ENCODE data around the gene HOXB13. TPM values are rescaled to one million over a fixed set of nuclear protein-coding genes. Genes with fewer than 3 reads are reported as not detected.
A peak's percentile ranks its signal among the peaks of the same experiment; 100 is the strongest.

HOXB13 gene
- total and polyA plus RNA-seq, 2 of the 13 experiments (the other 11 are each of a cell fraction or from before 2014, with no cell fraction given), result not detected

DNA sequence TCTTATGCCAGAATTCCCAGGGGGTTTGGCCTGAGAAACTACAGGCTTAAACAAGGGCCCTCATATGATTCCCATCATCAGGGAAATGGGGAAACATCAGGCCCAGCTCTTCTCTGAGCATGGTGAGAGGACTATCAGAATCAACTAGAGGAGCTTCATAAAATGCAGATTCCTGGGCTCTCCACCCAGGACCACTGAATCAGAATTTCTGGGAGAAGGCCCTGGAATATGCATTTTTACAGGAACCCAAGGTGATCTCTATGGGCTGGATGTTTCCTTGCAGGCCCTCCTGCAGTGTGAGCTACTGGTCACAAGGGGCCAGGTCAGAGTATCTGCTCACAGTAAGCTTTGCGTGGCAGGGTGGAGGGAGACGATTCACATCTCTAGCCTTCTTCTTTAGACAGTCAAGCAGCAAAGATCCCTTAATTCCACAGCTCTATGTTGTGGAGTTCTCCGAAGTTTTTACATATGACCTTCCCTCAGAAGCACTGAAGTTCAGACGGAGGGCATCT lies 38.8 kb upstream of the HOXB13 start:
- DNase-seq (ENCODE audit: low spot score), result no peak
- no peak overlapping the region for H3K4me2 ChIP-seq (ENCODE audit: low read depth, low read length)
- TF ChIP-seq ZNF124 (CRISPR knock-in tag; IDR thresholded peaks at IDR 0.05) (no peak), RXRA (CRISPR knock-in tag; IDR thresholded peaks at IDR 0.05) (no peak)
- in situ Hi-C loops (cut with HindIII; ENCODE audit: extremely low pct_ligation_motif_present, low pct_unique_long_range_greater_than_20kb) (no loop called here), intact Hi-C loops (cut with micrococcal nuclease; ENCODE audit: unreplicated experiment) (no loop called here)
- WGBS (ENCODE audit: low lambda C conversion rate), result 35% methylated on average over 3 of the region's 4 CpGs
- POLR2A ChIA-PET, result no interaction called here
- H3K9ac ChIP-seq (ENCODE audit: insufficient read depth, low read depth, low read length), result no peak overlapping the region
- H3K4me3 ChIP-seq (replicated peaks in 1 of 3; ENCODE audit: insufficient read depth in 1 of 3, low read depth in 2 of 3, low read length in 3 of 3), result no peak overlapping the region
- no peaks in the 10 kb centered on the region for H4K20me1 ChIP-seq (ENCODE audit: insufficient read depth, low read length)
- H3K27me3 ChIP-seq (ENCODE audit: control insufficient read depth in 1 of 2, insufficient read depth in 2 of 2, low read length in 2 of 2), result peaks cover 0 to 8% of the 10 kb centered on the region in 2 experiments; a peak in 2 of 5 replicates
- CTCF ChIA-PET (ENCODE audit: low intra/inter-chr PET ratio, low total read pairs), result no interaction called here
- no peaks in the 10 kb centered on the region for H3K36me3 ChIP-seq (replicated peaks in 1 of 2; ENCODE audit: control insufficient read depth in 1 of 2, insufficient read depth in 2 of 2, low read length in 2 of 2)
- BruUV-seq (replicated peaks), result no TSS peak
- no peak for FAIRE-seq
- H3K9me3 ChIP-seq (ENCODE audit: low read length), result no peaks in the 10 kb centered on the region
- H2AFZ ChIP-seq (ENCODE audit: low read length), result no peak overlapping the region
- no peaks in the 10 kb centered on the region for H3K79me2 ChIP-seq (ENCODE audit: insufficient read depth, low read length)
- no peaks in the 10 kb centered on the region for H3K4me1 ChIP-seq (ENCODE audit: insufficient read depth, low read length)
- no peak overlapping the region for H3K27ac ChIP-seq (ENCODE audit: extremely low read length, insufficient read depth, low read length)
- ATAC-seq, result peak; percentile 83

DNA sequence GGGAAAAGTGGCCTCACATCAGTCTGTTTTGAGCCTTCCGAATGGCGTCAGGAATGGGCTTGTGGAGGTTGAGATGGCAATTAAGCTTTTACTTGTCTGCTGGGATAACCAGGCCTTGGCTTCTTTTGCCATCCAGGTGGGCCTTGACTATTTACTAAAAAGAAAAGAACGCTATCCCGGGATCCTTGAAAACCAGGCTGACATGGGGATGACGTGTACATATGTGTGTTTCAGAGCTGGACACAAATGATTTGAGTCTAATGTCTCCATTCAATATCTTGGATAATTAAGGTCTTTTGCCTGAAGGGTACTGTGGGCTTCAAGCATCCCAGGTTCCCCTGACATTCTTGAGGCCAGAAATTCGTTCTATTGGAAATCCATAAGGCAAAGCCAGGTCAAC lies 32.6 kb upstream of the HOXB13 start:
- Histone ChIP-seq H3K4me1 (ENCODE audit: insufficient read depth, low read length) (no peaks in the 10 kb centered on the region), H3K79me2 (ENCODE audit: insufficient read depth, low read length) (no peaks in the 10 kb centered on the region), H3K36me3 (replicated peaks in 1 of 2; ENCODE audit: control insufficient read depth in 1 of 2, insufficient read depth in 2 of 2, low read length in 2 of 2) (no peaks in the 10 kb centered on the region), H3K27ac (ENCODE audit: extremely low read length, insufficient read depth, low read length) (no peak overlapping the region), H2AFZ (ENCODE audit: low read length) (no peak overlapping the region), H3K4me2 (ENCODE audit: low read depth, low read length) (no peak overlapping the region), H3K9me3 (ENCODE audit: low read length) (no peaks in the 10 kb centered on the region), H3K27me3 (ENCODE audit: control insufficient read depth in 1 of 2, insufficient read depth in 2 of 2, low read length in 2 of 2) (peaks cover 1 to 34% of the 10 kb centered on the region in 2 experiments; a peak in 4 of 5 replicates), H3K4me3 (replicated peaks in 1 of 3; ENCODE audit: insufficient read depth in 1 of 3, low read depth in 2 of 3, low read length in 3 of 3) (no peak overlapping the region), H4K20me1 (ENCODE audit: insufficient read depth, low read length) (no peaks in the 10 kb centered on the region), H3K9ac (ENCODE audit: insufficient read depth, low read depth, low read length) (no peak overlapping the region)
- no TSS peak for BruUV-seq (replicated peaks)
- in situ Hi-C loops (cut with HindIII; ENCODE audit: extremely low pct_ligation_motif_present, low pct_unique_long_range_greater_than_20kb), result no loop called here
- ATAC-seq (no peak), FAIRE-seq (no peak), DNase-seq (ENCODE audit: low spot score) (no peak)
- intact Hi-C loops (cut with micrococcal nuclease; ENCODE audit: unreplicated experiment), result no loop called here
- no peak for TF ChIP-seq STAT5B (CRISPR knock-in tag; IDR thresholded peaks at IDR 0.05)
- peak; percentile 56 for TF ChIP-seq CREB1 (IDR thresholded peaks at IDR 0.05)
- no peak for TF ChIP-seq CREB1 (CRISPR knock-in tag; IDR thresholded peaks at IDR 0.05)
- no peak for TF ChIP-seq GATAD2A (CRISPR knock-in tag; IDR thresholded peaks at IDR 0.05)
- TF ChIP-seq ZNF709 (CRISPR knock-in tag; IDR thresholded peaks at IDR 0.05), result no peak
- TF ChIP-seq ATF6 (CRISPR knock-in tag; conservative IDR thresholded peaks at IDR 0.05), result no peak
- no peak for TF ChIP-seq HDAC1 (CRISPR knock-in tag; IDR thresholded peaks at IDR 0.05)
- TF ChIP-seq TRIM24 (CRISPR knock-in tag; IDR thresholded peaks at IDR 0.05), result no peak
- POLR2A ChIA-PET, result no interaction called here
- CTCF ChIA-PET (ENCODE audit: low intra/inter-chr PET ratio, low total read pairs), result no interaction called here
- 21% methylated on average over 6 of the region's 6 CpGs for WGBS (ENCODE audit: low lambda C conversion rate)

Measured in HepG2 (cell line).